ENCODE measurements around the gene B4GALNT4.
"Not testable (repeated sequence)": the region's sequence is repeated elsewhere in the genome, so short reads cannot be mapped to it uniquely, and the experiment has no call there.

Gene B4GALNT4

DNA sequence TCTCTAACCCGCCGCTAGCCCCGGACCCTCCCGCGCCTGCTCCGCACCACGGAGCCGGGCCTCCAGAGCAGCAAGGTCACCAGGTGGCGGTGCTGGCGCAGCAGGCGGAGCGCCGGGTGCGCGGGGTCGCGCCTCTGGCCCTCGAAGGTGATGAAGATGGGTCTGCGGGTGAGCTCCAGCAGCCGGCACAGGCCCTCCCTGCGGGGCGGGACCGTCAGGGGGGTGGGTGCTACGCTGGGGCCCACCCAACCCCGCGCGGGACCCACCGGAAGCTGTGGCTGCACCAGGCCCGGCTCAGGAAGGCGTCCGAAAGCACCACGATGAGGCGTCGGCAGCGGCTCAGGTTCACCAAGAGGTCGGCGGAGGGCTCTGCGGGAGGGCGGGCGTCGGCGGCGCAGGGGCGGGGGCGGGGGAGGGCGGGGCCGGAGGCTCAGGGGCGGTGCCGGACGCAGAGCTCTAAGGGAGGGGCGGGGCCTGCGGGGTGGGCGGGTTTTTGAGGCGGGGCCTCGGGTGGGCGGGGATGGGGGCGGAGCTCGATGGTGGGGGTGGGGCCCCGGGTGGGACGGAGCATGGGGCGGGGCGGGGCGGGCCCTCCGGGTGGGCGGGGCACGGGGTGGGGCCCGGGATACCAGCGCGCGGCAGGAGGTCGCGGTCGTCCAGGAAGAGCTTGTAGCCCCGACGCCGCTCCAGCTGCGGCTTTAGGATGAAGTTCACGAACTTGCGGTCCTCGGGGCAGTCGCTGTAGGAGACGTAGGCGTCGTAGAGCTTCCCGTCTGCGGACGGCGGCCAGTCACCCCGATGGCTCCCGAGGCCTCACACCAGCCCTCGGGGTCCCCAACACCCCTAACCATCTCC lies 37.7 kb downstream of the B4GALNT4 start:
- peak; percentile 64 to 87 for DNase-seq (ENCODE audit: low read depth in 2 of 2)

DNA sequence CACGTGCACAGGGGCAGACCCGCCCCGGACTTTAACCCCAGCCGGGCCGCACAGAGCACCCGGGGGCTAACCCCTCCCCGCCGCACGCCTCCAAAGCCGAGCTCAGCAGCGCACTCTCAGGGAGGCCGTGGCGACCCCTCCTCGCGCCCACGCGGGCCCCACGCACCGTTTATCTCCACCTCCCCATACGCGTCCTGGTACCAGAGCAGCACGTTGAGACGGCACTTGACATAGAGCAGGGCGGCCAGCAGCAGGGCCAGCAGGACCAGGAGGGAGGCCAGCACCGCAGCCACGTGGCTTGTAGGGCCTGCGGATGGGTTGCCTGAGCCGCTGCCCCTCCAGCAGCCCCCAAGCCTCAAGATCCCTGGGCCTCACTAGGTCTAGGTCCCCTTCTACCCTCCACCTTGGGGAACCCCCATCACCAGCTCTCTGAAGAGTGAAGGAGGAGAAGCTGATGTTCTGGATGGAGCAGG lies 38.4 kb downstream of the B4GALNT4 start:
- no peak for DNase-seq (ENCODE audit: low read depth in 2 of 2)

DNA sequence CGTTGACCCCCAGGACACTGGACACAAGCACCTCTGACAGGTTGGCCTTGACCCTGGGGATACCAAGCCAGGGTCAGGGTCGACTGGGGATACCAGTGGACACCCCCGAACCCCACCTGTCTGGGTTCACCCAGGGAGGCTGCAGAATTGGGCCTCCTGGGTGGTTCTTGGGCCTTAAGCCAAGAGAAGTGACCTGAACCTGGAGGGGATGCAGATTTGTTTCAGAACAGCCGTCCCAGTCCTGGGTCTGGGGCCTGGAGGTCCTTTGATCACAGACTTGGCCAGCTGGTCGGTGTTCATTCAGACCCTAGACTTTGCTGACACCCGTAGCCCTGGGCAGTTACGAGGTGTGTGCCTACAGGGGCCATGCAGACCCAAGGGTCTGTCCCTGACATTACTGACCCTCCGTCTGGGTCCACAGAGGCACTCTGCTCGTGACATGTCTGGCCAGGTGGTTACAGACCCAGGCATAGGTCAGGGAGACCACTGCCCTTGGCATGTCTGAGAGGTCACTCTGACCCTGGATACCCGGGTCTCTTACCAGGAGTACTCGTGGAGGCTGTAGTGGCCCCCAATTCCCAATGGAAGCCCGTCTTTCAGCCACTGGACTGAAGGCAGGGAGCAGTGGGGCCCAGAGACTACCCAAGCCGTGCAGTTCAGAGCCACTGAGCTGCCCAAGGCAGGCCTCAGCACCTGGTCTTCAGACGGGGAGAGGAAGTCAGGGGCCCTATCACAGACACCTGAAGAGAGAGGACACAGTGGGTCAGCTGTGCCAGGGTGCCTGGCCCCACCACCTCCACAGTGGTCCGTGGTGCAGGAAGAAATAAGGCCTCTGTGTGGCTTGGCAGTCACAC lies 39.1 kb downstream of the B4GALNT4 start:
- DNase-seq (ENCODE audit: low read depth in 2 of 2): no peak

DNA sequence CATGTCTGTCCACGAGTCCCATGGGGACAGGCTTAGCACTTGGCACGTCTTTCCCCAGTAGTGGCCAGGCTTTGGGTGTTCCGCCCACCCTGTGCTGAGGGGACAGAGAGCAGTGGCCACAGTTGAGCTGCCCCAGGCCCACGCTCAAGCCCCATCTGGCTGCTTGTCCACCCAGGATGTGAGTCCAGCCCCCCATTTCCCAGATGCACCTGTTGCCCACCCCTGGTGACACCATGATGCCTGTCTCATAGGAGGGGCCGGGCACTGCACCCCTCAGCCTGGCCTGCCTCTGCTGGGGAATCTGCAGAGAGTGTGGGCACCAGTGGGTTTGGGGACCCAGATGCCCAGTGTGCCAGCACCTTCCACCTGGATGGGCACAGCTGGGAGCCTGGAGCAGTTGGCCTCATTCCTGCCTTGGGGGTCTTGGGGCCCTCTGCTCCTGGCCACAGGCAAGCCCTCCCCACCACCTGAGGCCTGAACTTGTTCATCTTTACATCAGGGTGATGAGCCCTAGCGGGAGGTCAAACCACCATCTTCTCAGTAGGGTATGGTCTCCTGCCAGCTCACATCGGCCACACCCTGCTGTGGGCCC lies 39.8 kb downstream of the B4GALNT4 start:
- no peak for DNase-seq (ENCODE audit: low read depth in 2 of 2)

DNA sequence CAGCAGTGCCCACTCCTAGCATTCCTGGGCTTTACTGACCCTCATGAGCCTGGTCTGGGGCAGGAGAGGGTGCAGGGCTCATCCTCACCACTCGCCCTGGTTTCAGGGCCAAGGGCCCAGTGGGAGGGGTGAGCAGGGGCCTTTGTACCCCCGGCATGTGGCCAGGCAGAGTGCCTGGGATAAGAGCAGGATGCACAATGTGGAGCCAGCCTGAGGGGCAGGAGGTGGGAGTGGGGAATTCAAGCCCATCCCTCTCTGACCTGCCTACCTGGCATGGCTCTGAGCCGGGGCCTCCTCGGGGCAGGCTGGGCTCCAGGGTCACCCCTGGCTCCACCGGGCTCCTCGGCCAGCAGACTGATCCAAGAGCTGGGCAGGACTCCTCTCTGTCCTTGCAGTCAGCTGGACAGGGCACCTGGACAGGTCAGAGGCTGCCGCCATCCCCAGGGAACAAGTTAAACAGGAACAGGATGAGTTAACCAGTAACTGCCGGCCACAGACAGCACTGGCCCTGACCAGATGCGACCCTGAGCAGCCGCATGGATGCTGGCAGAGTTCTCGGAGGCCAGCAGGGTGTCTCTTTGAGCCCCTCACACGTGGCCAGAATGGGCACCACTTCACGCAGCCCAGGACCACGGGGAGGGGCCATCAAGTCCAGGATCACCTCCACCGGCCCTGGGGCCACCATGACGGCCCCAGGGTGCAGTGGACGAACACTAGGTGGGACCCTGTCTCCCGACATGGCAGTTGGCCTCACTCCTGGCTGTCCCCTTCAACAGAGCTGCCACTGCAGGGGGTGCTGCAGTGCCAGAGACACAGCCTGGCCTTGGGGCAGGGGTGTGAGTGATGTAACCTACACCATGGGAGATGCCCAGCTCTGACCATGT lies 40.5 kb downstream of the B4GALNT4 start:
- DNase-seq (ENCODE audit: low read depth in 2 of 2): no peak

DNA sequence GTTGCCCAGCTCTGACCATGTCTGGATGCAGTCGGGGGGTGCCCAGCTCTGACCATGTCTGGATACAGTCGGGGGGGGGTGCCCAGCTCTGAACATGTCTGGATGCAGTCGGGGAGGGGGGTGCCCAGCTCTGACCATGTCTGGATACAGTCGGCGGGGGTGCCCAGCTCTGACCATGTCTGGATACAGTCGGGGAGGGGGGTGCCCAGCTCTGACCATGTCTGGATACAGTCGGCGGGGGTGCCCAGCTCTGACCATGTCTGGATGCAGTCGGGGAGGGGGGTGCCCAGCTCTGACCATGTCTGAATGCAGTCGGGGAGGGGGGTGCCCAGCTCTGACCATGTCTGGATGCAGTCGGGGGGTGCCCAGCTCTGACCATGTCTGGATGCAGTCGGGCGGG lies 41.4 kb downstream of the B4GALNT4 start:
- not testable (repeated sequence) for DNase-seq (ENCODE audit: low read depth in 2 of 2)

DNA sequence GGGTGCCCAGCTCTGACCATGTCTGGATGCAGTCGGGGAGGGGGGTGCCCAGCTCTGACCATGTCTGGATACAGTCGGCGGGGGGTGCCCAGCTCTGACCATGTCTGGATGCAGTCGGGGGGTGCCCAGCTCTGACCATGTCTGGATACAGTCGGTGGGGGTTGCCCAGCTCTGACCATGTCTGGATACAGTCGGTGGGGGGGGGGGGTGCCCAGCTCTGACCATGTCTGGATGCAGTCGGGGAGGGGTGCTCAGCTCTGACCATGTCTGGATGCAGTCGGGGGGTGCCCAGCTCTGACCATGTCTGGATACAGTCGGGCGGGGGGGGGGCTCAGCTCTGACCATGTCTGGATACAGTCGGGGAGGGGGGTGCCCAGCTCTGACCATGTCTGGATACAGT lies 42.2 kb downstream of the B4GALNT4 start:
- DNase-seq (ENCODE audit: low read depth in 2 of 2): not testable (repeated sequence)

DNA sequence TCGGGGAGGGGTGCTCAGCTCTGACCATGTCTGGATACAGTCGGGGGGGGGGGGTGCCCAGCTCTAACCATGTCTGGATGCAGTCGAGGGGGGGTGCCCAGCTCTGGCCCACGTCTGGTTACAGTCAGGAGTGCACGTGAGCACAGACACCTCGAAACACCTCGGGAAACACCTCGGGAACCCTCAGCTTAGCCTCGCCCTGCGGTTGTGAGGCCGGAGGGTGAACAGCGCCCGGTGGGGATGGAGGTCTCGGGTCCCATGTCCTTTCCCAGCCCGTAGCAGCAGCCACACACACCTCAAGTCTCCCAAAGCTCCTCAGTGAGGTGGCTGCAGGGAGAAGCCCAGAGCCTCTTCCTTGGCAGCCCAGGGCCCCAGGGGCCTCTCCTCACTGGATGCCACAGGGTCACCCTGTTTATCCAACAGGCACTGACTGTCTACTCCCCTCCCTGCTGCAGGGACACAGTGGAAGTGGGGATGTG lies 43.4 kb downstream of the B4GALNT4 start:
- DNase-seq (ENCODE audit: low read depth in 2 of 2): no peak

DNA sequence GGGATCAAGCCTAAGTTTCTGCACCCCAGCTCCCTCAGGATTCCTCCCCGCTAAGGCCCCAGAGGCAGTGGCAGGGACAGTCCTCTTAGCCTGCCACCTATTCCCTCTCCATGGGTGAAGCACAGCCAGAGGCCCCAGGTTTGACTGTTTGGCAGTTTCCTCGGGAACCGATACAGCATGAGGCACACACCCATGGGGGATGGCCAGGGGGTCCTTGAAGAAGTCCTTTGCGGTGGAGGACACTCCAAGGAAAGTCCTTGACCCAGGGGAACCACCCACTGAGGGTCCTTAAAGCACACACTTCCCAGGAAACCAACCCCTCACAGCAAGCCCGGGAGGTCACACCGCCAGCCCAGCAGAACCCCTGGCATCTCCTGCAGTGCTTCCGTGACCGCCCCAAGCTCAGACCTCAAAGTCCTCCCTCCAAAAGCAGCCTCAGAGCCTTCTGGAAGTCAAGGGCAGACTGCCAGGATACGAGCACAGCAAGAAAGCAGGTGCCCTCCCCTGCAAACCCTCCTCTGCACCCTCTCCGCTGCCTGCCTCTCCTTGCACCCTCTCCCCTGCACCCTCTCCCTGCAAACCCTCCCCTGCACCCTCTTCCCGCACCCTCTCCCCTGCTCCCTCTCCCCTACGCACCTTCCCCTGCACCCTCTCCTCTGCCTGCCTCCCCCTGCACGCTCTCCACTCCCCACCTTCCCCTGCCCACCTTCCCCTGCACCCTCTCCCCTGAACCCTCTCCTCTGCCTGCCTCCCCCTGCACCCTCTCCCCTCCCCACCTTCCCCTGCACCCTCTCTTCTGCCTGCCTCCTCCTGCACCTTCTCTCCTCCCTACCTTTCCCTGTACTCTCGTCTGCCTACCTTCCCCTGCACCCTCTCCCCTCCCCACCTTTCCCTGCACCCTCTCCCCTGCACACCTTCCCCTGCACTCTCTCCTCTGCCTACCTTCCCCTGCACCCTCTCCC lies 44.1 kb downstream of the B4GALNT4 start:
- DNase-seq (ENCODE audit: low read depth in 2 of 2): no peak

DNA sequence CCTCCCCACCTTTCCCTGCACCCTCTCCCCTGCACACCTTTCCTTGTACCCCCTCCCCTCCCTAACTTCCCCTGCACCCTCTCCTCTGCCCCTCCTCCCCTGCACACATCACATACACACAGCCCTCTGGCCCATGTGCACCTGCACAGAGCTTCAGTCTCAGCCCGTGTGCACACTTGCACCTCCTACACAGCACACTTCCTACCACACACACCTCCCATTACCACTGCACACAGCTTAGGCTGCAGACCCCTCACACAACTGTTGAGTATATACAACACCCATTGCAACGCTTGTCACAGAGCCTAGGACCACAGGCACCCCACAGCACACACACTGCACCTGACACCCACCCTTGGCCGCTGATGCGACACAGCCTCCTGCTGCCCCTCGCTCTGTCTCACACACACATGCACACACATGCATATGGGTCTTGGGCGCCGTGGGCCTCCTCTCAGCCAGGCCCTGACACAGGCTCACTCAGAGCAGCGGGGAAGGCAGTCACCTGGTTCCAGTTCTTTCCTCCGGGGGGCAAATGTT lies 45.1 kb downstream of the B4GALNT4 start:
- no peak for DNase-seq (ENCODE audit: low read depth in 2 of 2)

DNA sequence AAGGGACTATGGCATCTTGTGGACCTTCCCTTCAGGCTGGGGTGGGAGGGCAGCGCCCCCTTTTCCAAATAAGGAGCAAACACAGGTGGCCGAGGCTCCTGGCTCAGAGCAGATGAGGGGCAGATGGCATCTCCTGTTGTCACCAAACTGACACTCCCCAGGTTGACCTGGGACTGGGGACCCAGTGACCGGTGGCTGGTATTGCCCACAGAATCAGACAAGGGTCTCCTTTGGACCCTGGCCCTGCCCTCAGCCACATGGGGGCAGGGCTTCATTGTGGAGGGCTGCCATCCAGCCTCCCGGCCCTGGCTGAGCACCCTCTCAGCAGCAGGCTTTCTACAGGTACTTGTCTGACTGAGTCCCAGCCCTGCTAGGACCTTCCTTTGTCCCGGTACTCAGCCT lies 46.3 kb downstream of the B4GALNT4 start:
- no peak for DNase-seq (ENCODE audit: low read depth in 2 of 2)

DNA sequence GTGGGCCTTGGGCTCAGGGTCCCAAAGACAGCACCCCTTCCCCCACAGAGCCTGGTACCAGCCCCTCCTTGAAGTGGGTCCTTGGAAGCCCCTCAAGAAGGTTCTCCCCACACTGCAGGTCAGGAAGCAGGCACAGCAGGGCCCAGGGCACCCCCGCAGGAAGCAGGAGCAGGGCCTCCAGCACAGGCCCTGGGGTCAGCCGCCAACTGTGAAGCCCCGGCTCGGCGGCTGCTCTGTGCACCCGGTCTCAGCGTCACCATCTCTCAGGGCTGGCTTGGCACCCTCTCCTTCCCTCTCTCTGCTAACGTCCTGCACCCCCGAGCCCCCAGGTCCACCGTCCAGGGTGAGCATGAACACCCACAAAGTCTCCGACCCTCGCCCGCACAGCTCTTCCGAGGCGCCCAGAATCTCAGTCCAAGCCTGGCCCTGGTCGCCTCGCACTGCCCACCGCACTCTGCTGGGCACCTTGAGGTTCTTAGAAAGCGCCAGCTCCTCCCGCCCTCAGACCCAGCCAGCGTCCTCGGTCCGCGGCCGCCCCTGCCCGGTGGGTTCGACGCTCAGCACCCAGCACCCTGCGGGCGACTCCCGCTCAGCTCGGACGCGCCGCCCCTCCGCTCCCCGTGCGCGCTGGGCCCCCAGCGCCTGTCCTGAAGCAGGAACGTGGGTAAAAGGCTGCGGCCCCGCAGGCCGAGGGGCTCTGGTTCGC lies 46.9 kb downstream of the B4GALNT4 start:
- no peak for DNase-seq (ENCODE audit: low read depth in 2 of 2)

DNA sequence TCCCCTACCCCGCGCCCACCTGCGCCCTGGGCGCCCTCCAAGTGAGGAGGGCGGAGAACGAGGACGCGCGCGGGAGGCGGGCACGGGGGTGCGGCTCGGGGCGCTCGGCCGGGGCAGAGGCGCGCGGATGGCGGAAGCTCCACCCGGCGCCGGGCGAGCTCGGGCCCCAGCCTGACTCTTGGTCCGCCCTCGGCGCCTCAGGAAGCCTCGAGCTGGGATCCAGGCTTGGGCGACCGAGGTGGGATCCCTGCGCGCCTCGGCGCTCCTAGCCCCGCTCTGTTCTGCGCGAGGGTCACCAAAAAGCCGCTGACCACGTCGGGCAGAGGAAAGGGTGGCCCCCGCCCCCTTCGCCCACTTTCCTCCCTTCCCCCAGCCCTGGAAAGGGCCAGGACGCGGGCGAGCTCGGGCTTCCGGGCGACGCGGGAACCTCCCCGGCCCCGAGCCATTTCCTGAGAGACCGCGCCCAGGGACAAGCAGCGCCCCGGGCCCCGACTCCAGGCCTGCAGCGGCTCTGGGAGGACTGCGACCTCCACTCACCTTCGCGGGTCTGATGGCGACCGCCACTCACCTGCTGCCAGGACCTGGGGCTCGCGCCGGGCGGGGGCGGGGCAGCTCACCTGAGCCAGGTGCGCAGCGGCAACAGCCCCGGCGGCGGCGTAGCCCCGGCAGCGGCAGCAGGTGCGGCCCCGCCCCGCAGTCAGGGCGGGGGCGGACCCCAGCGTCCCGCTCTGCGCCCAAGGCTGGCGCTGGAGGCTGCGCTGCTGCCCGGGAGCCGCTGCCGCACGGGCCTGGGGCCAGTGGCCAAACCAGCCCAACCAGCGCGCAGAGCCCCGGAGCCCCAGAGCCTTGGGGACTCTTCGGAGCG lies 47.7 kb downstream of the B4GALNT4 start:
- no peak for DNase-seq (ENCODE audit: low read depth in 2 of 2)

DNA sequence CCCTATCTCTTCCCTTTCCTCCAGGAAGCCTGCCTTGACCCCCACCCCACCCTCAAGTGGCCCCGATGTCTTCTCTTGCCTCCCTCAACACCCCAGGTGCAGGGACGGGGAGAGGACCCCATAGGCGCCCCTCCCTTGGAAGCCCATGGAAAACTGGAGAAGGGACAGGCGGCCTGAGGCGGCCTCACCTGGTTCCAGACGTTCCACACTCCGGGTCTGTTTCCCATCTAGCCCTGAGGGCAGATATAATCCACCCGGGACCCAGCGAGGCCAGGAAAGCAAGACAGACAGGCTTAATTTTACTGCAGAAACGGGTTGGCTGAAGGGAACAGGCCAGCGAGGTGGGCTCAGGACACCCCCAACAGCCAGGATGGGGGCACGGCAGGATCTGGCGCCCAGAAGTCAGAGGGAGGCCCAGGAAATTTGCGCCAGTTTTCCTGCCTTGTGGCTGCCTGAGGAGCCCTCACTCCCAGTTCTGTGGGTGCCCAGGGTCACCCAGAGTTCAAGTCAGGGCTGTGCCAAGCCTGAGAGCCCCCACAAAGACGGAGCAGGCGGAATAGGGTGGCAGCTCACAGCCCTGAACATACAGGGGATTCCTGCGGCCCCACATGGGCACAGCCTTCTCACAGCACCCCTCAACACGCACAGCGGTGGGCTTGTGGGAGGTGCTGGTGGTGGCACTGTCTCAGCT lies 48.5 kb downstream of the B4GALNT4 start:
- no peak for DNase-seq (ENCODE audit: low read depth in 2 of 2)

DNA sequence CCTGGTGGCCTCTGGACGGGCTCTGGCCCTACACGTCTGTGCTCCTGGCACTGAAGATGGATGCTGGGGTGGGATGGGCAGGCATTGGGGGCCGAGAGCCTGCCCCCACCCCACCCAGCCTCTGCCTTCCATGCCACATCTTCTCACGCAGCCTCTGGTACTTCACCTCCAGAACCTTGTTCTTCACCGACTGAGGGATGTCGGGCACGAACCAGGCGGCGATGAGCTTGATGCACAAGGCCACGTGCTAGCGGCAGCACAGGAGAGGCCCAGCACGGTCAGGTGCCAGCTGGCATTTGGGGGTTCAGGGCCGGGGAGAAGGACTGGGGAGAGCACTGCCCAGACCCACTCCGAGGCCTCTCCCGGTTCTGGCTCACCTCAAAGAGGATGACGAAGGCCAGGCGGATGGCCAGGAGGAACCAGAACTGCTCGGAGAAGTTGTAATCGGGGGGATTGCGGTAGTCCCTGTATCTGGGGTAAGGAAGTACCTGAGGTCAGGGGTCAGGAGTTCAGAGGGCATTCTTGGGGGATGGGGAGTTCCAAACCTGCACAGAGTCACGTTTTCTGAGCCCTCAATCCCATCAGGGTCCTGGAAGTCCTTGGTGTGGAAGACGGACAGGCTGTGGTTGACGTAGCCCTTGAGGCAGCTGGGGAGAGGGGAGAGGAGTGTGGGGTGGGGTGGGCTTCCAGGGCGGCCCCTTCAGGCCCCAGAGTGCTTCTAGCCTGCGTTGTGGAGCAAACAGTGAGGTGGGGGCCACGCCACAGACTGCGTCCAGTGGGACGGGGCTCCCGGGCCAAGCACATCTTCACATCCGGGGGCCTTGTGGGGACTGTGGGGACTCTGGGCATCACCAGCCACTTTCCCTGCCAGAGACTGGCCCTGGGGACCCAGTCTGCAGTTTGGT lies 49.3 kb downstream of the B4GALNT4 start:
- no peak for DNase-seq (ENCODE audit: low read depth in 2 of 2)

DNA sequence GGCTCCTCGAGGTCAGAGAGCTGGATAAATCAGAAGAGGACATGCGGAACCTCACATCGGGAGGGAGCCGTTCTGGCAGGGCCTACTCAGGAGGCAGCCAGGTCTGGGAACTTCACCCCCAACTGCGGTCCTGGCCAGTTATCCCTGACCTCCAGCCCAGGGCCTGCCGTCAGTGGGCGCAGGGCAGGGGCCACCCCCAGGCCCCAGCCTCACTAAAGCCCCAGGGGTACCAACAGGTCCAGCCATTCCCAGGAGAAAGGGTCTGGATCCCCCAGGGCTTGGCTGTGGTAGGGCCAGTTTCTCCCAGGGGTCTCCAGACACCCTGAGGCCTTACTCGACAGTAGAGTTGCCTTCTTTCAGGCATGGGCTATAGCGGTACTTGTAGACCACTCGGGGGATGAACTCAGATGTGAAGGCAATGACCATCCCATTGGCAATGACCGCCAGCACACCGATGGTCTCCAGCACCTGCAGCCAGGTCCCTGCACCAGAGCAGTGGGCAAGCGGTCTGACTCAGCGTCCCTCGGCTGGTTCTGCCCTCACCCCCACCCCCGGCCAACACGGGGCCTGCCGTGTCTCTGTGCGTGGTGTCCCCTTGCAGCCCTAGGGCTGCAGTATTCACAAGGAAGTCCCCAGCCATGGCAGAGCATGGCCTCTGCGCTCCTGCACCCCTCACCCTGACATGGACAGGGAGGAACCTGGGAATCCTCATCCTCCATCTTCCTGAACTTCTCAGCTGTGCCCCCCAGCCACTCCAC lies 50.1 kb downstream of the B4GALNT4 start:
- DNase-seq (ENCODE audit: low read depth in 2 of 2): no peak

All from stimulated activated CD4-positive, alpha-beta T cell treated with anti-CD3 and anti-CD28 coated beads, Interleukin-1b, Interleukin-23, amount 100 ng/mL, for 1 hour (primary cell).